GM18505 (cell line): ENCODE data around the gene DPH7.
A peak's percentile ranks its signal among the peaks of the same experiment; 100 is the strongest.
"Not testable (repeated sequence)": the region's sequence is repeated elsewhere in the genome, so short reads cannot be mapped to it uniquely, and the experiment has no call there.

ENCODE experiments used
- ATAC-seq: cut with Tn5 transposase; IDR thresholded peaks from one replicate; pipeline ENCODE4 v1.9.1; 2021; ENCODE audit not compliant: unreplicated experiment
- POLR2A ChIP-seq: IDR thresholded peaks from 4 replicates; pipeline ENCODE4 v1.6.1; 2011; ENCODE audit warnings: borderline replicate concordance; ENCODE audit not compliant: insufficient read depth, insufficient read length; ENCODE audit errors: extremely low read depth

The DPH7 gene

GRCh38 chr9:137613738-137614523 is 35.2 kb upstream of the DPH7 start:
- no peak for TF ChIP-seq POLR2A
- ATAC-seq = no peak

- no peak for ATAC-seq
- TF ChIP-seq POLR2A = no peak
Observed at GRCh38 chr9:137613259-137613658, 34.5 kb upstream of the DPH7 start.

GRCh38 chr9:137612741-137613142 is 34.0 kb upstream of the DPH7 start:
- TF ChIP-seq POLR2A = no peak
- no peak for ATAC-seq

- peak; percentile 26 for TF ChIP-seq POLR2A
- no peak for ATAC-seq
Observed at GRCh38 chr9:137611623-137612609, 33.2 kb upstream of the DPH7 start.

- no peak for TF ChIP-seq POLR2A
- ATAC-seq = no peak
Observed at GRCh38 chr9:137610944-137611343, 32.2 kb upstream of the DPH7 start.

- no peak for ATAC-seq
- no peak for TF ChIP-seq POLR2A
Observed at GRCh38 chr9:137607141-137607857, 28.6 kb upstream of the DPH7 start.

- ATAC-seq = no peak
- no peak for TF ChIP-seq POLR2A
Observed at GRCh38 chr9:137606734-137607138, 28.0 kb upstream of the DPH7 start.

- no peak for TF ChIP-seq POLR2A
- ATAC-seq = peak; percentile 5
Observed at GRCh38 chr9:137606005-137606621, 27.4 kb upstream of the DPH7 start.

- peak; percentile 67 for ATAC-seq
- TF ChIP-seq POLR2A = peak; percentile 83
Observed at GRCh38 chr9:137605121-137606004, 26.6 kb upstream of the DPH7 start, which contains the start of gene ARRDC1. ARRDC1 (plus strand) TSS chr9:137605686; CDS start chr9:137605718, 32 bp downstream.

GRCh38 chr9:137604345-137605086 is 25.8 kb upstream of the DPH7 start:
- no peak for TF ChIP-seq POLR2A
- ATAC-seq = no peak

- ATAC-seq = no peak
- TF ChIP-seq POLR2A = no peak
Observed at GRCh38 chr9:137603879-137604278, 25.2 kb upstream of the DPH7 start.

GRCh38 chr9:137602661-137603060 is 23.9 kb upstream of the DPH7 start:
- ATAC-seq = no peak
- no peak for TF ChIP-seq POLR2A

- no peak for ATAC-seq
- no peak for TF ChIP-seq POLR2A
Observed at GRCh38 chr9:137598943-137599342, 20.2 kb upstream of the DPH7 start.

- ATAC-seq = not testable (repeated sequence)
Observed at GRCh38 chr9:137596577-137596976, 17.9 kb upstream of the DPH7 start.
